Sigmoid colon (tissue), 4 donors: ENCODE data around the gene IREB2.

Experiments
- CTCF ChIP-seq, 4 experiments: fragments of 450-650 bp in 3 of 4; fragments of 200-600 bp in 1 of 4; IDR thresholded peaks; one replicate each; pipeline ENCODE4 v1.5.1; 2016 to 2019; ENCODE audit warnings: antibody characterized with exemption in 4 of 4, mild to moderate bottlenecking in 3 of 4, moderate library complexity in 2 of 4
- EP300 ChIP-seq, 4 donors: sonication (generic); formaldehyde crosslinking; IDR thresholded peaks; one replicate each; pipeline ENCODE4 v1.6.1; 2017; ENCODE audit warnings: antibody characterized with exemption in 4 of 4
- POLR2A ChIP-seq, 2 donors: fragments of 450-650 bp; IDR thresholded peaks; one replicate each; pipeline ENCODE4 v1.6.1; 2016; ENCODE audit warnings: antibody characterized with exemption in 2 of 2, mild to moderate bottlenecking in 2 of 2, moderate library complexity in 2 of 2
- POLR2AphosphoS5 ChIP-seq, 4 donors: sonication (generic); formaldehyde crosslinking; IDR thresholded peaks; one replicate each; pipeline ENCODE4 v1.6.1; 2017; ENCODE audit warnings: antibody characterized with exemption in 4 of 4

- TF ChIP-seq POLR2AphosphoS5 (IDR thresholded peaks at IDR 0.05), result no peak
- no peak for TF ChIP-seq CTCF (IDR thresholded peaks at IDR 0.05)
- no peak for TF ChIP-seq POLR2A (IDR thresholded peaks at IDR 0.05)
- TF ChIP-seq EP300 (IDR thresholded peaks at IDR 0.05), result no peak
These were observed 5.4 kb upstream of the IREB2 start for GRCh38 chr15:78432664-78433063.
